Ovary (tissue), 3 donors: ENCODE results near the gene CHAC2.

ENCODE experiments used
- CTCF ChIP-seq, 3 donors: fragments of 450-650 bp in 2 of 3; fragments of 200-600 bp in 1 of 3; IDR thresholded peaks; one replicate each; pipeline versions ENCODE4 v1.5.1 to v1.8.0; 2016 to 2022; ENCODE audit warnings: antibody characterized with exemption in 3 of 3, mild to moderate bottlenecking in 1 of 3
- POLR2A ChIP-seq: fragments of 450-650 bp; IDR thresholded peaks from one replicate; pipeline ENCODE4 v1.6.1; 2017; ENCODE audit warnings: antibody characterized with exemption, mild to moderate bottlenecking, moderate library complexity
- donor health status: DM: no; HTN: no; CAD: no.

- TF ChIP-seq POLR2A: no peak
- no peak for TF ChIP-seq CTCF (IDR thresholded peaks at IDR 0.05)
These were observed 45.5 kb downstream of the CHAC2 start for GRCh38 chr2:53813151-53813550.
